Measurements from ENCODE around the gene TP53RK.

TP53RK gene

DNA sequence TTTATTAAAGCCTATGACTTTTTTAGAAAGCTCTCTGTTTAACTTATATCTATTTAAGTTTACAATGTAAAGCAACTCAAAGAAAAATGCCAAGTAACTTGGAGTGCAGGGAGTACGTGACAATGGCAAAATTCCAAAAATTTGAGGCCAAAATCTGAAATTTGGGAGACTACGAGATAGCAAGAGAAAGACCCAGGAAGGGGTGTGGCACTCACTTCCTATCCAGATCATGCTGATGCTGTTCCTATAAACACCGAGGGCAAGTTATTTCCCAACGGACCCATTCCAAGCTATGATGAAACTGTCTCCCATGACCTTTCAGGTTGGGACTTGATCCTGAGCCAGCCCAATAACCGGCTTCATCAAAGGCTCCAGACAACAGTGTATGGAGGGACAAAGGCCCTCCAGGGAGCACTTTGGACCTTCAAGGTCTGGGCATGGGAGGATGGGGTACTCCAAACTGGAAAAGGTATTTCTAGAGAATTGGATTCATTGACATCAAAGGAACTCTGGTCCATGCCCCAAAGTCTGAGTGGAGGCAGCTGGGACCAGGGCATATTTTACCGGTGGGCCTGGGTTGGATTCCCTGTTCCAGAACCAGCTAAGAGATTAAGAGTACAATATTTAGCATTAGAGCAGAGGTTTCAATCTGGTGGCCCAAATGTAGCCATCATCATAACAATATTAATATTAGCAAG lies 22.3 kb downstream of the TP53RK start:
- TF ChIP-seq EZH2phosphoT487 (IDR thresholded peaks at IDR 0.05; ENCODE audit: low read length): no peak
- no peak for TF ChIP-seq EZH2 (optimal IDR thresholded peaks at IDR 0.05; ENCODE audit: low read depth, low read length)
- TF ChIP-seq CTCF (IDR thresholded peaks at IDR 0.05; ENCODE audit: low read length): no peak
- no peak overlapping the region for H3K27ac ChIP-seq (ENCODE audit: low read length)
- H3K27me3 ChIP-seq (replicated peaks; ENCODE audit: insufficient read depth, low read length): no peaks in the 10 kb centered on the region
- H3K4me1 ChIP-seq (ENCODE audit: low read length): no peaks in the 10 kb centered on the region
- H3K4me2 ChIP-seq (ENCODE audit: low read depth, low read length): no peak overlapping the region
- H2AFZ ChIP-seq (ENCODE audit: low read length): no peak overlapping the region
- no peak overlapping the region for H3K9ac ChIP-seq (ENCODE audit: low read length)
- no peaks in the 10 kb centered on the region for H3F3A ChIP-seq (ENCODE audit: insufficient read depth, low read length)
- H3K4me3 ChIP-seq (ENCODE audit: low read length): no peak overlapping the region
- no peaks in the 10 kb centered on the region for H3K9me3 ChIP-seq (replicated peaks; ENCODE audit: insufficient read depth, low read length)
- no peaks in the 10 kb centered on the region for H3K36me3 ChIP-seq (replicated peaks; ENCODE audit: insufficient read depth, low read length)
- no peak for DNase-seq
- no peaks in the 10 kb centered on the region for H3K9me2 ChIP-seq (replicated peaks; ENCODE audit: insufficient read depth, low read length)
- H4K20me1 ChIP-seq (ENCODE audit: insufficient read depth, low read length): no peaks in the 10 kb centered on the region
- no peaks in the 10 kb centered on the region for H3K79me2 ChIP-seq (ENCODE audit: low read length)

DNA sequence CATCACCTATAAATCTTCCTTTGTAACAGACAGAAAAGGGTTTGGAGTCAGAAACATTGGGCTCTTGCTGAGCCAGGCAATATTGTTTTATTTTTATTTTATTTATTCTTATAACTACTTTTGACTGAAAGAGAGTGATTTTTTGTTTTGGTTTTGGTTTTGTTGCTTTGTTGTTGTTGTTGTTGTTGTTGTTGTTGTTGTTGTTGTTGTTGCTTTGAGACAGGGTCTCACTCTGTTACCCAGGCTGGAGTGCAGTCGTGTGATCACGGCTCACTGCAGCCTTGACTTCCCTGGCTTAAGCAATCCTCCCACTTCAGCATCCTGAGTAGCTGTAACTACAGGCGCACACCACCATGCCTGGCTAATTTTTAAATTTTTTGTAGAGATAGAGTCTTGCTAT lies 22.9 kb downstream of the TP53RK start:
- H3K4me1 ChIP-seq (ENCODE audit: low read length): no peaks in the 10 kb centered on the region
- no peak overlapping the region for H3K27ac ChIP-seq (ENCODE audit: low read length)
- no peak overlapping the region for H3K4me3 ChIP-seq (ENCODE audit: low read length)
- no peaks in the 10 kb centered on the region for H4K20me1 ChIP-seq (ENCODE audit: insufficient read depth, low read length)
- no peaks in the 10 kb centered on the region for H3K9me3 ChIP-seq (replicated peaks; ENCODE audit: insufficient read depth, low read length)
- no peaks in the 10 kb centered on the region for H3K9me2 ChIP-seq (replicated peaks; ENCODE audit: insufficient read depth, low read length)
- no peak overlapping the region for H3K9ac ChIP-seq (ENCODE audit: low read length)
- H3F3A ChIP-seq (ENCODE audit: insufficient read depth, low read length): no peaks in the 10 kb centered on the region
- no peaks in the 10 kb centered on the region for H3K36me3 ChIP-seq (replicated peaks; ENCODE audit: insufficient read depth, low read length)
- H3K79me2 ChIP-seq (ENCODE audit: low read length): no peaks in the 10 kb centered on the region
- no peak overlapping the region for H2AFZ ChIP-seq (ENCODE audit: low read length)
- no peak for DNase-seq
- H3K4me2 ChIP-seq (ENCODE audit: low read depth, low read length): no peak overlapping the region
- no peaks in the 10 kb centered on the region for H3K27me3 ChIP-seq (replicated peaks; ENCODE audit: insufficient read depth, low read length)
- TF ChIP-seq EZH2 (optimal IDR thresholded peaks at IDR 0.05; ENCODE audit: low read depth, low read length) (no peak), CTCF (IDR thresholded peaks at IDR 0.05; ENCODE audit: low read length) (no peak)

DNA sequence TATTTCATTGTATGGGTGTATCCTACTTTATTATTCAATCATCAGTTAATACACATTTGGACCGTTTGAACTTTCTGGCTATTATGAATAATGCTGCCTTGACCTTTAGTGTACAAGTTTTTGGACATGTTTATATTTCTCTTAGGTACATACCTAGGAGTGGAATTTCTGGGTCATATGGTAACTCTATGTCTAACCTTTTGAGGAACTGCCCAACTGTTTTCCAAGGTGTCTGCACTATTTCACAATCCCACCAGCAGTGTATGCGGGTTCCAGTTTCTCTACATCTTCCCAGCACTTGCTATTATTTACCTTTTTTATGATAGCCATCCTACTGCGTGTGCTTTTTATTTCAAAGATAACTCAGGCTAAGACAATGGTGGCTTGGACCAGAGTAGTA lies 23.6 kb downstream of the TP53RK start:
- Histone ChIP-seq H3K27ac (ENCODE audit: low read length) (no peak overlapping the region), H3K9ac (ENCODE audit: low read length) (no peak overlapping the region), H4K20me1 (ENCODE audit: insufficient read depth, low read length) (no peaks in the 10 kb centered on the region), H3K9me2 (replicated peaks; ENCODE audit: insufficient read depth, low read length) (no peaks in the 10 kb centered on the region), H3K36me3 (replicated peaks; ENCODE audit: insufficient read depth, low read length) (no peaks in the 10 kb centered on the region), H3K27me3 (replicated peaks; ENCODE audit: insufficient read depth, low read length) (no peaks in the 10 kb centered on the region), H3F3A (ENCODE audit: insufficient read depth, low read length) (no peaks in the 10 kb centered on the region), H3K4me2 (ENCODE audit: low read depth, low read length) (no peak overlapping the region), H3K79me2 (ENCODE audit: low read length) (no peaks in the 10 kb centered on the region), H3K4me3 (ENCODE audit: low read length) (no peak overlapping the region), H3K4me1 (ENCODE audit: low read length) (no peaks in the 10 kb centered on the region), H3K9me3 (replicated peaks; ENCODE audit: insufficient read depth, low read length) (no peaks in the 10 kb centered on the region), H2AFZ (ENCODE audit: low read length) (no peak overlapping the region)
- no peak for DNase-seq
- TF ChIP-seq EZH2phosphoT487 (IDR thresholded peaks at IDR 0.05; ENCODE audit: low read length): no peak
- no peak for TF ChIP-seq CTCF (IDR thresholded peaks at IDR 0.05; ENCODE audit: low read length)
- TF ChIP-seq EZH2 (optimal IDR thresholded peaks at IDR 0.05; ENCODE audit: low read depth, low read length): no peak
